ENCODE data around the gene PDE1A.

Gene PDE1A

DNA sequence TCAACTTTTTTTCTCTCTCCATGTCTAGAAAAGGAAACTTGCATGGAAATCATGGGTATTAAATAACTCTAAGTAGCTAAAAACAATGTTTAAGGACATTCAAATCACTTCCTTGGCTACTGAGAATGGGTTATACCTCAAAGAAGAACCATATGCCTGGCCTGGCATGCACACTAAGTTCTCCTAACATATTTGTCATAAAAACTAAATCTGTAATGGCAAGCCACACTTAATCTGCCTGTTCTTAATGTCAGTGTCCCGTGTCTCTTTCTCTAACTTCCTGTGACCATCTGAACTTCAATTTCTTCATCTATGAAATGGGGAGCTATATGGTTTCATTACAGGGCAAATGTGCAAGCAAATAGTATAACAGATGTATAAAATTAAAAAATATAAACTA lies 11.1 kb downstream of the PDE1A start:
- no peak overlapping the region for H3K4me3 ChIP-seq (ENCODE audit: low read length)
- DNase-seq (ENCODE audit: low read depth): no peak
- TF ChIP-seq CTCF (conservative IDR thresholded peaks at IDR 0.05; ENCODE audit: low read depth, low read length): no peak

GRCh38 chr2:182412858-182413257 lies 14.0 kb downstream of the PDE1A start:
- no peak overlapping the region for H3K4me3 ChIP-seq (ENCODE audit: low read length)
- no peak for TF ChIP-seq CTCF (conservative IDR thresholded peaks at IDR 0.05; ENCODE audit: low read depth, low read length)

GRCh38 chr2:182410120-182410519 lies 16.7 kb downstream of the PDE1A start:
- H3K4me3 ChIP-seq (ENCODE audit: low read length): no peak overlapping the region
- no peak for DNase-seq (ENCODE audit: low read depth)
- TF ChIP-seq CTCF (conservative IDR thresholded peaks at IDR 0.05; ENCODE audit: low read depth, low read length): no peak

More at GRCh38 chr2:182412858-182413257, 14.0 kb downstream of the PDE1A start:
- no peak for DNase-seq (ENCODE audit: low read depth)

- TF ChIP-seq CTCF (conservative IDR thresholded peaks at IDR 0.05; ENCODE audit: low read depth, low read length): no peak
- no peak overlapping the region for H3K4me3 ChIP-seq (ENCODE audit: low read length)
- DNase-seq (ENCODE audit: low read depth): no peak
These were observed 20.6 kb downstream of the PDE1A start for GRCh38 chr2:182406221-182406620.

DNA sequence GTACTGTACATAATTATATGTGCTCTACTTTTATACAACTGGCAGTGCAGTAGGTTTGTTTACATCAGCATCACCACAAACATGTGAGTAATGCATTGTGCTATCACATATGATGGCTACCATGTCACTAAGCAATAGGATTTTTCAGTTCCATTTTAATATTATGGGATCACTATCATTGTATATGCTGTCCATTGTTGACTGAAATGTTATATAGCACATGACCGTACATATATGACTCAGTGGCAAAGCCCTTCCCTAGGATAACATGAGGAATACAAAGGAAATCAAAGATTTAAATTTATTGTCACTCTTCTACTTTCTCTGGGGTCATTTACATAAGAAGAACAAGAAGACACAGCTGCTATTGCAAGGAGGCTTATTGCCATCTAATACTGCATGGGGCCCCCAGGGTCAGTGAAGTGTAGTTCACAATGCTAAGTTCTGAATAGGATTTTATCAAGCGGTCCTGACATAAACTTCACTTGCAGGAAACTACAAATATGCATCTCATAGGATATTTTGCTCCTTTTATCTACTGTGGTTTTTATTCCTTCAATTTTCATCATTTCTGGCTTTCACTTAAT lies 21.8 kb downstream of the PDE1A start:
- no peak for TF ChIP-seq CTCF (conservative IDR thresholded peaks at IDR 0.05; ENCODE audit: low read depth, low read length)
- DNase-seq (ENCODE audit: low read depth): no peak
- H3K4me3 ChIP-seq (ENCODE audit: low read length): no peak overlapping the region

DNA sequence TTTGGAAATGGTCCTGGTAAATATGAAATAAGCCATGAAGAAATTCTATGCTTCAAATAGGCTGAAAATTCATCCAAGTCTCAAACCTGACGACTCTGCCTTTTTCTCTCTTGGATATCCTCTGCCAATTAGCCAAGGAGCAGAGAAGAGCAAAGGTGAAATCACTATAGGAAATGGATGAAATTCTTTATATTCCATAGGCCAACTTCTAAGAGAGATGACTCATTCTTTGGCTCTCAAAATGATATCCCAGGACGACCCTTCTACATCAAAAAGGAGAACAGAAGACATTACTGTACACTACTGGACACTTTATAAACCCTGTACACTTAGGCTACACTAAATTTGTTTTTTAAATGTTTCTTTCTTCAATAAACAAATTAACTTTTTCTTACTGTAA lies 22.7 kb downstream of the PDE1A start:
- no peak for DNase-seq (ENCODE audit: low read depth)
- no peak for TF ChIP-seq CTCF (conservative IDR thresholded peaks at IDR 0.05; ENCODE audit: low read depth, low read length)

GRCh38 chr2:182393270-182393760 lies 33.5 kb downstream of the PDE1A start:
- no peak for TF ChIP-seq CTCF (conservative IDR thresholded peaks at IDR 0.05; ENCODE audit: low read depth, low read length)
- H3K4me3 ChIP-seq (ENCODE audit: low read length): no peak overlapping the region
- DNase-seq (ENCODE audit: low read depth): no peak

More for the DNA sequence above, 22.7 kb downstream of the PDE1A start:
- H3K4me3 ChIP-seq (ENCODE audit: low read length): no peak overlapping the region
